ENCODE results near the gene SOWAHA. TPM values are rescaled to one million over a fixed set of nuclear protein-coding genes. Genes with fewer than 3 reads are reported as not detected.

SOWAHA gene
- total and polyA plus RNA-seq, 2 donors (not counting 3 experiments of a cell fraction or from before 2014, with no cell fraction given): not detected

DNA sequence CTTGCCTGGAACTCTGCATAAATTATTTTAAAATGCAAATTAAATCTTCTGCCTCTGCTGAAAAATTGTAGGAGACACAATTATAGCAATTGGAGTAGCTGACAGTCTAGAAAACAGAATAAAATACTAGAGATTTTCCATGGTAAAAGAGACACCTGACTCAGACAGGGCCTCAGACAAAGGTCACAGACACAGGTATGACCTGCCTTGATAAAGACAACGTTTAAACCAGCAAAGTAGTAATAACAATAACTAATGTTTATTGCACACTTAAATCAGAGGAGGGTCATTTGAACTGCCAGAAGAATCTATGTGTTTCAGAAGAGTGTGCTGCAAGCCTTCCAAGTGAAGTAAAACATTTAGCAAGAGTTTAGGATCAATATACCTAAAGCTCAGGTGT lies 3.9 kb downstream of the SOWAHA start:
- no peaks in the 10 kb centered on the region for H3K79me2 ChIP-seq (ENCODE audit: control insufficient read depth, insufficient read depth, low read length)
- no peaks in the 10 kb centered on the region for H4K20me1 ChIP-seq (replicated peaks; ENCODE audit: control insufficient read depth, extremely low read depth, insufficient read depth, low read length)
- H3K9me3 ChIP-seq (replicated peaks; ENCODE audit: control insufficient read depth, insufficient read depth, low read length): no peaks in the 10 kb centered on the region
- DNase-seq (ENCODE audit: low read depth, low spot score) (no peak), FAIRE-seq (no peak)
- peaks cover 10 to 20% of the 10 kb centered on the region in 2 experiments for H3K27me3 ChIP-seq (ENCODE audit: control insufficient read depth in 2 of 2, insufficient read depth in 2 of 2, low read length in 2 of 2)
- dilution Hi-C loops (cut with MboI; ENCODE audit: extremely low pct_ligation_motif_present, low sequenced_read_pairs) (no loop called here), intact Hi-C loops (cut with micrococcal nuclease) (no loop called here)
- ChIA-PET CTCF (interaction anchor here (0.7 to 5.9 kb wide), 5 partner anchors 10 to 290 kb away, joined by 3 to 179 read pairs (median 3); no protein-coding TSS in a partner anchor), POLR2A (no interaction called here)
- TF ChIP-seq, protein P1, sequence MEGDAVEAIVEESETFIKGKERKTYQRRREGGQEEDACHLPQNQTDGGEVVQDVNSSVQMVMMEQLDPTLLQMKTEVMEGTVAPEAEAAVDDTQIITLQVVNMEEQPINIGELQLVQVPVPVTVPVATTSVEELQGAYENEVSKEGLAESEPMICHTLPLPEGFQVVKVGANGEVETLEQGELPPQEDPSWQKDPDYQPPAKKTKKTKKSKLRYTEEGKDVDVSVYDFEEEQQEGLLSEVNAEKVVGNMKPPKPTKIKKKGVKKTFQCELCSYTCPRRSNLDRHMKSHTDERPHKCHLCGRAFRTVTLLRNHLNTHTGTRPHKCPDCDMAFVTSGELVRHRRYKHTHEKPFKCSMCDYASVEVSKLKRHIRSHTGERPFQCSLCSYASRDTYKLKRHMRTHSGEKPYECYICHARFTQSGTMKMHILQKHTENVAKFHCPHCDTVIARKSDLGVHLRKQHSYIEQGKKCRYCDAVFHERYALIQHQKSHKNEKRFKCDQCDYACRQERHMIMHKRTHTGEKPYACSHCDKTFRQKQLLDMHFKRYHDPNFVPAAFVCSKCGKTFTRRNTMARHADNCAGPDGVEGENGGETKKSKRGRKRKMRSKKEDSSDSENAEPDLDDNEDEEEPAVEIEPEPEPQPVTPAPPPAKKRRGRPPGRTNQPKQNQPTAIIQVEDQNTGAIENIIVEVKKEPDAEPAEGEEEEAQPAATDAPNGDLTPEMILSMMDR (IDR thresholded peaks at IDR 0.05; ENCODE audit: extremely low read depth in 1 of 2, insufficient read depth in 1 of 2, low read depth in 1 of 2, low read length in 2 of 2): no peak
- TF ChIP-seq GATA2 (IDR thresholded peaks at IDR 0.05; ENCODE audit: insufficient read depth, insufficient read length, low read depth, low read length): no peak
- no peak for TF ChIP-seq JUN (IDR thresholded peaks at IDR 0.05; ENCODE audit: borderline replicate concordance, insufficient read depth, insufficient read length, low read depth)
- no peak for TF ChIP-seq MYC (IDR thresholded peaks at IDR 0.05; ENCODE audit: low read depth, low read length)
- TF ChIP-seq POLR2AphosphoS5 (IDR thresholded peaks at IDR 0.05; ENCODE audit: insufficient read depth, low read depth, low read length): no peak
- TF ChIP-seq EZH2 (IDR thresholded peaks at IDR 0.05; ENCODE audit: borderline replicate concordance, low read depth, low read length, severe bottlenecking): no peak
- no peak for TF ChIP-seq POLR2A (IDR thresholded peaks at IDR 0.05; ENCODE audit: low read depth, low read length)
- no peak for TF ChIP-seq FOS (IDR thresholded peaks at IDR 0.05; ENCODE audit: borderline replicate concordance, insufficient read depth, low read length)
- TF ChIP-seq, protein P2, sequence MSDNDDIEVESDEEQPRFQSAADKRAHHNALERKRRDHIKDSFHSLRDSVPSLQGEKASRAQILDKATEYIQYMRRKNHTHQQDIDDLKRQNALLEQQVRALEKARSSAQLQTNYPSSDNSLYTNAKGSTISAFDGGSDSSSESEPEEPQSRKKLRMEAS (IDR thresholded peaks at IDR 0.05; ENCODE audit: insufficient read depth, insufficient read length): no peak
- H3K36me3 ChIP-seq (ENCODE audit: control insufficient read depth in 2 of 2, extremely low read depth in 1 of 2, insufficient read depth in 2 of 2, low read length in 2 of 2): no peaks in the 10 kb centered on the region
- peaks cover 2% of the 10 kb centered on the region for H3K4me1 ChIP-seq (ENCODE audit: control insufficient read depth, extremely low read depth, insufficient read depth, low read length)
- H3K4me2 ChIP-seq (ENCODE audit: insufficient read depth, low read length): no peak overlapping the region
- H2AFZ ChIP-seq (ENCODE audit: low read depth, low read length): no peak overlapping the region
- no peak overlapping the region for H3K9ac ChIP-seq (replicated peaks; ENCODE audit: extremely low read depth, insufficient read depth, low read length)
- no peaks in the 10 kb centered on the region for H3K9me1 ChIP-seq (replicated peaks; ENCODE audit: control insufficient read depth, extremely low read depth, insufficient read depth, low read length)
- no peak overlapping the region for H3K27ac ChIP-seq (ENCODE audit: insufficient read depth, low read depth, low read length)
- no TSS peak for BruUV-seq (replicated peaks)
- no peak overlapping the region for H3K4me3 ChIP-seq (replicated peaks in 1 of 3; ENCODE audit: insufficient read depth in 1 of 3, low read depth in 1 of 3, low read length in 3 of 3)

All from endothelial cell of umbilical vein (primary cell).